ENCODE measurements around the gene LARGE1.

Gene LARGE1

DNA sequence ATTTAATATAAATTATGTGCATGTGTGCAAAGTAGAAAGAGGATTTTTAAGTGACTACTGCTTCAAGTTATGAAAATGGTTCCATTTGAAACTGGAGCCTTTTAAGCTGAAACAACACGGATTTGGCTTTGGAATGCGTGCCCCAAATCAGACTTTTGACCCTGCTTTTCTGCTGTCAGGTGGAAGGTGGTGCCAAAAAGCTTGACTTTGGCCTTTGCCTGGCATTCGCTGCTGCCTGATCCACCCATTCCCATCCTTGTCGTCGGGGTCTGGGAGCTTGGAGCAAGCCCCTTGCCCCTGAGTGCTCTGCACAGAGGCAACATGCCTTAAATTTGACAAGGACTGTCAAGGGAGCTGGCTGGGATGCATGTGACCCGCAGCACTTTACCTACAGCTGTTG lies 526.8 kb downstream of the LARGE1 start:
- Histone ChIP-seq H3F3A (ENCODE audit: low read depth) (no peaks in the 10 kb centered on the region), H3K36me3 (ENCODE audit: insufficient read depth, low read length) (no peaks in the 10 kb centered on the region), H2AFZ (ENCODE audit: low read length) (no peak overlapping the region), H3K79me2 (ENCODE audit: insufficient read depth, low read length) (no peaks in the 10 kb centered on the region), H3K27me3 (ENCODE audit: insufficient read depth, low read length, poor library complexity, severe bottlenecking) (no peaks in the 10 kb centered on the region), H3K4me1 (ENCODE audit: insufficient read depth, low read length, poor library complexity, severe bottlenecking) (no peaks in the 10 kb centered on the region), H3K4me3 (ENCODE audit: low read length, poor library complexity, severe bottlenecking) (no peak overlapping the region), H3K9me3 (ENCODE audit: insufficient read depth, low read depth, low read length) (no peaks in the 10 kb centered on the region; the same call in 1 of the 2 replicates), H3K9me2 (replicated peaks; ENCODE audit: low read depth, low read length) (no peaks in the 10 kb centered on the region), H4K20me1 (ENCODE audit: insufficient read depth, low read length, poor library complexity, severe bottlenecking) (no peaks in the 10 kb centered on the region), H3K4me2 (ENCODE audit: low read depth, low read length, poor library complexity, severe bottlenecking) (no peak overlapping the region), H3K9ac (ENCODE audit: low read depth, low read length, poor library complexity, severe bottlenecking) (no peak overlapping the region)
- TF ChIP-seq, protein P1, sequence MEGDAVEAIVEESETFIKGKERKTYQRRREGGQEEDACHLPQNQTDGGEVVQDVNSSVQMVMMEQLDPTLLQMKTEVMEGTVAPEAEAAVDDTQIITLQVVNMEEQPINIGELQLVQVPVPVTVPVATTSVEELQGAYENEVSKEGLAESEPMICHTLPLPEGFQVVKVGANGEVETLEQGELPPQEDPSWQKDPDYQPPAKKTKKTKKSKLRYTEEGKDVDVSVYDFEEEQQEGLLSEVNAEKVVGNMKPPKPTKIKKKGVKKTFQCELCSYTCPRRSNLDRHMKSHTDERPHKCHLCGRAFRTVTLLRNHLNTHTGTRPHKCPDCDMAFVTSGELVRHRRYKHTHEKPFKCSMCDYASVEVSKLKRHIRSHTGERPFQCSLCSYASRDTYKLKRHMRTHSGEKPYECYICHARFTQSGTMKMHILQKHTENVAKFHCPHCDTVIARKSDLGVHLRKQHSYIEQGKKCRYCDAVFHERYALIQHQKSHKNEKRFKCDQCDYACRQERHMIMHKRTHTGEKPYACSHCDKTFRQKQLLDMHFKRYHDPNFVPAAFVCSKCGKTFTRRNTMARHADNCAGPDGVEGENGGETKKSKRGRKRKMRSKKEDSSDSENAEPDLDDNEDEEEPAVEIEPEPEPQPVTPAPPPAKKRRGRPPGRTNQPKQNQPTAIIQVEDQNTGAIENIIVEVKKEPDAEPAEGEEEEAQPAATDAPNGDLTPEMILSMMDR (conservative IDR thresholded peaks at IDR 0.05; ENCODE audit: low read length), result no peak
- TF ChIP-seq EZH2phosphoT487 (IDR thresholded peaks at IDR 0.05; ENCODE audit: borderline replicate concordance), result no peak

DNA sequence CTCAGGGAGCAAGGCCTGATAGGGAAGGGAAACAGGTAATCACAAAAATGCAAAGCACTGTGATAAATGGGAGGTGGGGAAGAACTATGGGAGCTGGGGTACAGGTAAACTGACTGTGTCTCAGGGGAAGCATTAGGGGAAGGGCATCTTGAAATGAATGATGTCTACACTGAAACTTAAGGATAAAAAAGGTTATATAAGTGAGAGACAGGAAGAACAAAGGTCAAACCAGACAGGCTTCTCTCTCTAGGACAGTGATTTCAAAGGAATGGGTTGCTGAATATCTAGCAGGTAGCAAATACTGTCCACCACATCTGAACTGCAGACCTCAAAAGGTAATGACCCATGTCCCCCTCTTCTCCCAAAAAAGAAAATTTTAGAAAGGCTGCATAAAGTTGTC lies 529.0 kb downstream of the LARGE1 start:
- no peaks in the 10 kb centered on the region for H3F3A ChIP-seq (ENCODE audit: low read depth)
- no peaks in the 10 kb centered on the region for H3K4me1 ChIP-seq (ENCODE audit: insufficient read depth, low read length, poor library complexity, severe bottlenecking)
- no peaks in the 10 kb centered on the region for H3K27me3 ChIP-seq (ENCODE audit: insufficient read depth, low read length, poor library complexity, severe bottlenecking)
- H2AFZ ChIP-seq (ENCODE audit: low read length), result no peak overlapping the region
- no peaks in the 10 kb centered on the region for H3K79me2 ChIP-seq (ENCODE audit: insufficient read depth, low read length)
- H3K4me2 ChIP-seq (ENCODE audit: low read depth, low read length, poor library complexity, severe bottlenecking), result no peak overlapping the region
- no peaks in the 10 kb centered on the region; the same call in 1 of the 2 replicates for H3K9me3 ChIP-seq (ENCODE audit: insufficient read depth, low read depth, low read length)
- H4K20me1 ChIP-seq (ENCODE audit: insufficient read depth, low read length, poor library complexity, severe bottlenecking), result no peaks in the 10 kb centered on the region
- TF ChIP-seq EZH2phosphoT487 (IDR thresholded peaks at IDR 0.05; ENCODE audit: borderline replicate concordance), result no peak
- TF ChIP-seq, protein P1 (conservative IDR thresholded peaks at IDR 0.05; ENCODE audit: low read length), result no peak
- no peak overlapping the region for H3K9ac ChIP-seq (ENCODE audit: low read depth, low read length, poor library complexity, severe bottlenecking)
- no peaks in the 10 kb centered on the region for H3K36me3 ChIP-seq (ENCODE audit: insufficient read depth, low read length)
- no peaks in the 10 kb centered on the region for H3K9me2 ChIP-seq (replicated peaks; ENCODE audit: low read depth, low read length)
- H3K4me3 ChIP-seq (ENCODE audit: low read length, poor library complexity, severe bottlenecking), result no peak overlapping the region

DNA sequence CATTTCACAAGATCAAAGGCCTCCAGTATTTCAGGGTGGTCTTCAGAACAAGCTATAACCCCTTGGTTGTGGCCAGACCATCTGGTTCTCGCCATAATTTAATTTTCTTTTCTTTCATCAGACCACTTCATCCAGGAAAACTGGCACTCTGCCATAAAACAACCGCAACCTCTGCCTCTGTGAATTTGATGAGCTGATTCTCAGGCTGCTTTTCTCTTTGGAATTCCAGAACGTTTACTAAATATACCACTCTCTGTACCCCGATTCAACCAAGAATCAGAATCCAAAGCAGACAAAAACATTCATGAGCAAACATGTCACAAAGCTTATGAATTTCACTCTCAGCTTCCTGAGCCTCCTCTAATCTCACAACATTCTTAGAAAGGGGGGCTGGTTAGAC lies 530.3 kb downstream of the LARGE1 start:
- TF ChIP-seq, protein P1 (conservative IDR thresholded peaks at IDR 0.05; ENCODE audit: low read length), result no peak
- TF ChIP-seq EZH2phosphoT487 (IDR thresholded peaks at IDR 0.05; ENCODE audit: borderline replicate concordance), result no peak

More for the DNA sequence above, 530.3 kb downstream of the LARGE1 start:
- Histone ChIP-seq H3F3A (ENCODE audit: low read depth) (no peaks in the 10 kb centered on the region), H3K4me2 (ENCODE audit: low read depth, low read length, poor library complexity, severe bottlenecking) (no peak overlapping the region), H4K20me1 (ENCODE audit: insufficient read depth, low read length, poor library complexity, severe bottlenecking) (no peaks in the 10 kb centered on the region), H3K79me2 (ENCODE audit: insufficient read depth, low read length) (no peaks in the 10 kb centered on the region), H3K27me3 (ENCODE audit: insufficient read depth, low read length, poor library complexity, severe bottlenecking) (no peaks in the 10 kb centered on the region), H3K9ac (ENCODE audit: low read depth, low read length, poor library complexity, severe bottlenecking) (no peak overlapping the region), H3K36me3 (ENCODE audit: insufficient read depth, low read length) (no peaks in the 10 kb centered on the region), H3K9me3 (ENCODE audit: insufficient read depth, low read depth, low read length) (no peaks in the 10 kb centered on the region; the same call in 1 of the 2 replicates), H2AFZ (ENCODE audit: low read length) (no peak overlapping the region), H3K4me1 (ENCODE audit: insufficient read depth, low read length, poor library complexity, severe bottlenecking) (no peaks in the 10 kb centered on the region), H3K4me3 (ENCODE audit: low read length, poor library complexity, severe bottlenecking) (no peak overlapping the region), H3K9me2 (replicated peaks; ENCODE audit: low read depth, low read length) (no peaks in the 10 kb centered on the region)
